Measurements from ENCODE around the gene PRR11.

GRCh38 chr17:59219370-59219769, 63.8 kb downstream of the PRR11 start:
- TF ChIP-seq, protein P1, sequence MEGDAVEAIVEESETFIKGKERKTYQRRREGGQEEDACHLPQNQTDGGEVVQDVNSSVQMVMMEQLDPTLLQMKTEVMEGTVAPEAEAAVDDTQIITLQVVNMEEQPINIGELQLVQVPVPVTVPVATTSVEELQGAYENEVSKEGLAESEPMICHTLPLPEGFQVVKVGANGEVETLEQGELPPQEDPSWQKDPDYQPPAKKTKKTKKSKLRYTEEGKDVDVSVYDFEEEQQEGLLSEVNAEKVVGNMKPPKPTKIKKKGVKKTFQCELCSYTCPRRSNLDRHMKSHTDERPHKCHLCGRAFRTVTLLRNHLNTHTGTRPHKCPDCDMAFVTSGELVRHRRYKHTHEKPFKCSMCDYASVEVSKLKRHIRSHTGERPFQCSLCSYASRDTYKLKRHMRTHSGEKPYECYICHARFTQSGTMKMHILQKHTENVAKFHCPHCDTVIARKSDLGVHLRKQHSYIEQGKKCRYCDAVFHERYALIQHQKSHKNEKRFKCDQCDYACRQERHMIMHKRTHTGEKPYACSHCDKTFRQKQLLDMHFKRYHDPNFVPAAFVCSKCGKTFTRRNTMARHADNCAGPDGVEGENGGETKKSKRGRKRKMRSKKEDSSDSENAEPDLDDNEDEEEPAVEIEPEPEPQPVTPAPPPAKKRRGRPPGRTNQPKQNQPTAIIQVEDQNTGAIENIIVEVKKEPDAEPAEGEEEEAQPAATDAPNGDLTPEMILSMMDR (IDR thresholded peaks at IDR 0.05), result no peak
- no peak for TF ChIP-seq POLR2A (IDR thresholded peaks at IDR 0.05)

Data from ovary (tissue), 3 donors.